ENCODE measurements around the gene RBM23. TPM values are rescaled to one million over a fixed set of nuclear protein-coding genes. Genes with fewer than 3 reads are reported as not detected.
A peak's percentile ranks its signal among the peaks of the same experiment; 100 is the strongest.

The RBM23 gene
- total RNA-seq, 1 experiment from 2014 or later: 105 TPM

GRCh38 chr14:22886500-22887259 is 32.3 kb downstream of the RBM23 start:
- H3K4me3 ChIP-seq (ENCODE audit: low read depth, low read length, poor library complexity, severe bottlenecking): peak overlapping the region; percentile 29
- BruUV-seq (replicated peaks): no TSS peak
- ChIA-PET CTCF (interaction anchor here (0.6 kb wide), 1 partner anchor 14 kb away, joined by 6 read pairs; no protein-coding TSS in a partner anchor), POLR2A (ENCODE audit: low non-redundant PET) (no interaction called here)
- H3K27me3 ChIP-seq (replicated peaks; ENCODE audit: insufficient read depth, low read depth, low read length, poor library complexity): no peaks in the 10 kb centered on the region
- DNase-seq (ENCODE audit: low spot score): peak; percentile 27
- H3K4me1 ChIP-seq (ENCODE audit: insufficient read depth, low read length, poor library complexity, severe bottlenecking): no peaks in the 10 kb centered on the region
- H3K36me3 ChIP-seq (ENCODE audit: insufficient read depth, low read length, poor library complexity, severe bottlenecking): no peaks in the 10 kb centered on the region
- intact Hi-C loops (cut with micrococcal nuclease; ENCODE audit: unreplicated experiment): no loop called here
- no peak overlapping the region for H3K27ac ChIP-seq (ENCODE audit: low read depth, low read length, poor library complexity, severe bottlenecking)
- no peaks in the 10 kb centered on the region for H3K9me3 ChIP-seq (ENCODE audit: low read depth, low read length, poor library complexity, severe bottlenecking)
- TF ChIP-seq EZH2 (IDR thresholded peaks at IDR 0.05; ENCODE audit: borderline replicate concordance, low read depth, low read length, poor library complexity, severe bottlenecking): no peak

- intact Hi-C loops (cut with micrococcal nuclease; ENCODE audit: unreplicated experiment): no loop called here
- no peaks in the 10 kb centered on the region for H3K9me3 ChIP-seq (ENCODE audit: low read depth, low read length, poor library complexity, severe bottlenecking)
- no TSS peak for BruUV-seq (replicated peaks)
- ChIA-PET POLR2A (ENCODE audit: low non-redundant PET) (no interaction called here), CTCF (no interaction called here)
- H3K4me1 ChIP-seq (ENCODE audit: insufficient read depth, low read length, poor library complexity, severe bottlenecking): no peaks in the 10 kb centered on the region
- H3K27me3 ChIP-seq (replicated peaks; ENCODE audit: insufficient read depth, low read depth, low read length, poor library complexity): no peaks in the 10 kb centered on the region
- DNase-seq (ENCODE audit: low spot score): no peak
- TF ChIP-seq EZH2 (IDR thresholded peaks at IDR 0.05; ENCODE audit: borderline replicate concordance, low read depth, low read length, poor library complexity, severe bottlenecking) (no peak), CTCF (conservative IDR thresholded peaks at IDR 0.05; ENCODE audit: low read depth, low read length) (no peak)
- no peak overlapping the region for H3K4me3 ChIP-seq (ENCODE audit: low read depth, low read length, poor library complexity, severe bottlenecking)
- H3K36me3 ChIP-seq (ENCODE audit: insufficient read depth, low read length, poor library complexity, severe bottlenecking): no peaks in the 10 kb centered on the region
- no peak overlapping the region for H3K27ac ChIP-seq (ENCODE audit: low read depth, low read length, poor library complexity, severe bottlenecking)
Observed at GRCh38 chr14:22885975-22886374, 33.0 kb downstream of the RBM23 start.

- H3K27ac ChIP-seq (ENCODE audit: low read depth, low read length, poor library complexity, severe bottlenecking): no peak overlapping the region
- H3K4me1 ChIP-seq (ENCODE audit: insufficient read depth, low read length, poor library complexity, severe bottlenecking): no peaks in the 10 kb centered on the region
- no peak overlapping the region for H3K4me3 ChIP-seq (ENCODE audit: low read depth, low read length, poor library complexity, severe bottlenecking)
- DNase-seq (ENCODE audit: low spot score): no peak
- no peaks in the 10 kb centered on the region for H3K36me3 ChIP-seq (ENCODE audit: insufficient read depth, low read length, poor library complexity, severe bottlenecking)
- no peak for TF ChIP-seq EZH2 (IDR thresholded peaks at IDR 0.05; ENCODE audit: borderline replicate concordance, low read depth, low read length, poor library complexity, severe bottlenecking)
- no peak for TF ChIP-seq CTCF (conservative IDR thresholded peaks at IDR 0.05; ENCODE audit: low read depth, low read length)
- no TSS peak for BruUV-seq (replicated peaks)
- ChIA-PET POLR2A (ENCODE audit: low non-redundant PET) (interaction anchor here (0.5 kb wide), 1 partner anchor 28 kb away, joined by 3 read pairs; no protein-coding TSS in a partner anchor), CTCF (no interaction called here)
- no peaks in the 10 kb centered on the region for H3K27me3 ChIP-seq (replicated peaks; ENCODE audit: insufficient read depth, low read depth, low read length, poor library complexity)
- no peaks in the 10 kb centered on the region for H3K9me3 ChIP-seq (ENCODE audit: low read depth, low read length, poor library complexity, severe bottlenecking)
- intact Hi-C loops (cut with micrococcal nuclease; ENCODE audit: unreplicated experiment): no loop called here
Observed at GRCh38 chr14:22884738-22885523, 34.0 kb downstream of the RBM23 start.
